GM10847 (cell line): Measurements from ENCODE around the gene ABHD13.

Experiments used
- POLR2A ChIP-seq: IDR thresholded peaks from 2 replicates; pipeline ENCODE4 v1.6.1; 2011; ENCODE audit not compliant: insufficient read length; ENCODE audit errors: extremely low read depth

ABHD13 gene

GRCh38 chr13:108218044-108218974 is at the start of gene ABHD13:
Gene ABHD13, plus strand, starts transcription at chr13:108218392. Its CDS starts 10,827 bp downstream, at chr13:108229219.
- TF ChIP-seq POLR2A = peak; percentile 77

GRCh38 chr13:108168929-108169328 is 49.3 kb upstream of the ABHD13 start:
- no peak for TF ChIP-seq POLR2A

- no peak for TF ChIP-seq POLR2A
These were observed 41.4 kb upstream of the ABHD13 start for GRCh38 chr13:108176685-108177274.

GRCh38 chr13:108178078-108178477 is 40.1 kb upstream of the ABHD13 start:
- no peak for TF ChIP-seq POLR2A

GRCh38 chr13:108182652-108183051 is 35.5 kb upstream of the ABHD13 start:
- no peak for TF ChIP-seq POLR2A

- TF ChIP-seq POLR2A = no peak
These were observed 33.0 kb upstream of the ABHD13 start for GRCh38 chr13:108185223-108185622.

- no peak for TF ChIP-seq POLR2A
These were observed 29.9 kb upstream of the ABHD13 start for GRCh38 chr13:108188260-108188659.

- TF ChIP-seq POLR2A = no peak
These were observed 27.3 kb upstream of the ABHD13 start for GRCh38 chr13:108190897-108191296.

GRCh38 chr13:108193806-108194205 is 24.4 kb upstream of the ABHD13 start:
- no peak for TF ChIP-seq POLR2A

- TF ChIP-seq POLR2A = no peak
These were observed 23.7 kb upstream of the ABHD13 start for GRCh38 chr13:108194435-108194936.

GRCh38 chr13:108195146-108195545 is 23.0 kb upstream of the ABHD13 start:
- TF ChIP-seq POLR2A = no peak

GRCh38 chr13:108195861-108196260 is 22.3 kb upstream of the ABHD13 start:
- no peak for TF ChIP-seq POLR2A

GRCh38 chr13:108200781-108201398 is 17.3 kb upstream of the ABHD13 start:
- no peak for TF ChIP-seq POLR2A

- TF ChIP-seq POLR2A = no peak
These were observed 7.6 kb upstream of the ABHD13 start for GRCh38 chr13:108210551-108210950.

GRCh38 chr13:108212886-108213285 is 5.3 kb upstream of the ABHD13 start:
- no peak for TF ChIP-seq POLR2A

GRCh38 chr13:108213946-108214345 is 4.2 kb upstream of the ABHD13 start:
- TF ChIP-seq POLR2A = no peak
